Neuronal stem cell (in vitro differentiated cells): ENCODE measurements around the gene YDJC.
"Not testable (repeated sequence)": the region's sequence is repeated elsewhere in the genome, so short reads cannot be mapped to it uniquely, and the experiment has no call there.

Experiments
- DNase-seq: peaks from one replicate; pipeline ENCODE4 v3.0.0-alpha.2; 2013; ENCODE audit warnings: low spot score
- H2AFZ ChIP-seq: one replicate; pipeline ENCODE4 v1.6.1; 2013; ENCODE audit warnings: mild to moderate bottlenecking, low read length, inconsistent platforms
- H2AK5ac ChIP-seq: 2 replicates; pipeline ENCODE4 v1.6.1; 2013; ENCODE audit warnings: low read depth, mild to moderate bottlenecking, inconsistent platforms, low read length, moderate library complexity, mixed read lengths
- H2BK120ac ChIP-seq: 2 replicates; pipeline ENCODE4 v1.6.1; 2013; ENCODE audit warnings: low read depth, mild to moderate bottlenecking, inconsistent platforms, low read length, moderate library complexity, mixed read lengths
- H2BK12ac ChIP-seq: one replicate; pipeline ENCODE4 v1.6.1; 2013; ENCODE audit warnings: low read length, inconsistent platforms
- H2BK15ac ChIP-seq: 2 replicates; pipeline ENCODE4 v1.6.1; 2013; ENCODE audit warnings: mild to moderate bottlenecking, low read length, inconsistent platforms, mixed read lengths
- H2BK5ac ChIP-seq: one replicate; pipeline ENCODE4 v1.6.1; 2013; ENCODE audit warnings: inconsistent platforms, mild to moderate bottlenecking, low read length, moderate library complexity
- H3K14ac ChIP-seq: one replicate; pipeline ENCODE4 v1.6.1; 2013; ENCODE audit warnings: low read length, inconsistent platforms
- H3K18ac ChIP-seq: 2 replicates; pipeline ENCODE4 v1.6.1; 2013; ENCODE audit warnings: low read length, inconsistent platforms
- H3K23ac ChIP-seq: 2 replicates; pipeline ENCODE4 v1.6.1; 2013; ENCODE audit warnings: low read depth, mild to moderate bottlenecking, mixed read lengths, low read length, inconsistent platforms; ENCODE audit not compliant: poor library complexity
- H3K27ac ChIP-seq: replicated peaks from 3 replicates; pipeline ENCODE4 v1.5.1; 2013; ENCODE audit warnings: low read length, inconsistent platforms
- H3K27me3 ChIP-seq, 3 experiments: 2 replicates each; pipeline ENCODE4 v1.6.1; 2013; ENCODE audit warnings: low read length in 3 of 3, mild to moderate bottlenecking in 2 of 3, inconsistent platforms in 1 of 3, low read depth in 1 of 3, mixed read lengths in 1 of 3, moderate library complexity in 1 of 3; ENCODE audit not compliant: control insufficient read depth in 3 of 3, insufficient read depth in 3 of 3
- H3K36me3 ChIP-seq, 2 donors: replicated peaks in 1 of 2; 2 replicates each; pipeline ENCODE4 v1.6.1; 2013; ENCODE audit warnings: low read length in 2 of 2; ENCODE audit not compliant: control insufficient read depth in 2 of 2, insufficient read depth in 2 of 2
- H3K4ac ChIP-seq: 2 replicates; pipeline ENCODE4 v1.6.1; 2013; ENCODE audit warnings: inconsistent platforms, mild to moderate bottlenecking, low read length, moderate library complexity
- H3K4me1 ChIP-seq, 2 donors: 1 replicate in 1 of 2; 2 replicates in 1 of 2; pipeline ENCODE4 v1.6.1; 2013; ENCODE audit warnings: low read length in 2 of 2, low read depth in 1 of 2; ENCODE audit not compliant: control insufficient read depth in 2 of 2, insufficient read depth in 1 of 2
- H3K4me2 ChIP-seq: one replicate; pipeline ENCODE4 v1.6.1; 2013; ENCODE audit warnings: mild to moderate bottlenecking, low read length, inconsistent platforms; ENCODE audit not compliant: insufficient read depth, poor library complexity, severe bottlenecking
- H3K4me3 ChIP-seq, 2 donors: 2 replicates each; pipeline ENCODE4 v1.5.1; 2013; ENCODE audit warnings: low read length in 2 of 2, mild to moderate bottlenecking in 2 of 2, inconsistent platforms in 1 of 2, moderate library complexity in 1 of 2
- H3K79me1 ChIP-seq: one replicate; pipeline ENCODE4 v1.6.1; 2013; ENCODE audit warnings: low read depth, mild to moderate bottlenecking, inconsistent platforms, low read length, moderate library complexity
- H3K9ac ChIP-seq: one replicate; pipeline ENCODE4 v1.6.1; 2013; ENCODE audit warnings: mild to moderate bottlenecking, low read depth, low read length, inconsistent platforms; ENCODE audit not compliant: poor library complexity
- H3K9me3 ChIP-seq, 2 donors: replicated peaks in 1 of 2; 2 replicates each; pipeline versions ENCODE3 to v1.6.1; 2013; ENCODE audit warnings: low read length in 2 of 2, mild to moderate bottlenecking in 2 of 2, inconsistent platforms in 1 of 2, low read depth in 1 of 2, mixed read lengths in 1 of 2, moderate library complexity in 1 of 2; ENCODE audit not compliant: control insufficient read depth in 2 of 2, insufficient read depth in 1 of 2
- H4K8ac ChIP-seq: one replicate; pipeline ENCODE4 v1.6.1; 2013; ENCODE audit warnings: low read depth, mild to moderate bottlenecking, inconsistent platforms, low read length, moderate library complexity
- H4K91ac ChIP-seq: one replicate; pipeline ENCODE4 v1.6.1; 2013; ENCODE audit warnings: low read length, low read depth, mild to moderate bottlenecking, inconsistent platforms; ENCODE audit not compliant: poor library complexity
- WGBS, 2 donors: extraction: QIAGEN DNeasy Blood & Tissue Kit; methylation state at CpG; one replicate each; pipeline ENCODE4 v1.1.7; 2013; ENCODE audit warnings: missing lambda C conversion rate in 2 of 2, mixed read lengths in 1 of 2; ENCODE audit not compliant: insufficient read length in 2 of 2, insufficient replicate concordance in 1 of 2; ENCODE audit errors: extremely low coverage in 2 of 2; 5-methylcytosine and 5-hydroxymethylcytosine counted together

Gene YDJC

DNA sequence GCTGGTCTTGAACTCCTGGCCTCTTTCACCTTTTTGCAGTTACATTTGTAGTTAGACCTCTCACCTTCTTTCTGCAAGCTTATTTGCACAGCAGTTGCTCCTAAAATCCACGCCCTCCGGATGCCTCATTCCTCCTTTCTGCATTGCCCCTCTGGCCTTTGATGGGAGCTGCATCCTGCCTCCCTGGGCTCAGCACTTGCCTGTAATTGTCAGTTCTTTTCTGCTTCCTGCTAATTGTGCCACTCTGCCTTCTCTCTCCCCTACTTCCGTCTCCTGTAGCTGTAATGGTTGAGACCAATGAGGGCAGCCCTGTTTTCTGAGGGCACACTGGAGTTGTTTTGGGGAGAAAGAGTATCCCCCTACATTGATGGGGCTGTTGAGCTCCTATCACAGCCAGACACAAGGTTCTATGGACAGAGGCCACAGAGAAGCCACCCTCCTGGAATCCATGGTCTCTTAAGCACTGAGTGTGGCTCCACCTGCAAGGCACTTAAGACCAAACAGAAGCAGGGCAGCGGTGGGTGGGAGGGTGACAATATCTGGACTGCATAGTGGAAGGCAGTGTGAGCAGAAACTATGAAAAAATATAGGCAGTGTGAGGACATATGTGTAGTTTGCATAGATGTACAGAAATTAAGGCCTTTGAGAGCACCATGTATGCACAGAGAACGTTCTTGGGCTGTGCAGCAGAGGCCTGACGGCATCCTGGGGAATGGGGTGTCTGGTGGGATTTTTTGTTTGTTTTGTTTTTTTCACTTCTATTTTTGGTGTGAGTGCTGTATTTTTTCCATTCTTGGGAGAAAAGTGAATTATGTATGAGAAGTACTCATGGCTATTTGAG is 30.5 kb downstream of the YDJC start:
- no peak overlapping the region for H2BK120ac ChIP-seq
- H3K27me3 ChIP-seq: no peaks in the 10 kb centered on the region
- peaks cover 10% of the 10 kb centered on the region for H3K79me1 ChIP-seq
- no peak overlapping the region for H3K14ac ChIP-seq
- H4K8ac ChIP-seq: no peak overlapping the region
- H3K4me2 ChIP-seq: no peak overlapping the region
- H3K18ac ChIP-seq: no peak overlapping the region
- peaks cover 0 to 3% of the 10 kb centered on the region in 2 donors for H3K9me3 ChIP-seq
- no peak overlapping the region for H2BK15ac ChIP-seq
- H3K4ac ChIP-seq: no peak overlapping the region
- H2BK12ac ChIP-seq: no peak overlapping the region
- no CpG with 5 or more reads among the region's 6 CpGs for WGBS, 2 donors
- peak overlapping the region; percentile 67 for H3K9ac ChIP-seq
- no peak overlapping the region for H3K4me3 ChIP-seq
- H3K27ac ChIP-seq: no peak overlapping the region
- no peak for DNase-seq
- no peak overlapping the region for H2AK5ac ChIP-seq
- H3K4me1 ChIP-seq: no peaks in the 10 kb centered on the region
- no peak overlapping the region for H2AFZ ChIP-seq
- H2BK5ac ChIP-seq: no peak overlapping the region
- peak overlapping the region; percentile 58 for H3K23ac ChIP-seq
- H3K36me3 ChIP-seq: peaks cover 12 to 63% of the 10 kb centered on the region in 2 donors
- no peak overlapping the region for H4K91ac ChIP-seq

DNA sequence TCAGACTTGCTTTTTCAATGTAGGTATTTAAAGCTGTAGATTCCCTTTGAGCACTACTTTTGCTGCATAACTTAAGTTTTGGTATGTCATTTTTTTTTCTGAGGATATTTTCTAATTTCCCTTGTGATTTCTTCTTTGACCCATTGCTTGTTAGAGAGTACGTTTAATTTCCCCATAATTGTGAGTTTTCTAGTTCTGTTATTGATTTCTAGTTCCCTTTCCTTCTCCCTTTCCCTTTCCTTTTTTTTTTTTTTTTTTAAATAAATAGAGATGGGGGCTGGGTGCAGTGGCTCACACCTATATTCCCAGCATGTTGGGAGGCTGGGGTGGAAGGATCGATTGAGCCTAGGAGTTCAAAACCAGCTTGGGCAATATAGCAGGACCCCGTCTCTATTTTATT is 31.5 kb downstream of the YDJC start:
- H2AFZ ChIP-seq: no peak overlapping the region
- no peak overlapping the region for H3K4me2 ChIP-seq
- H3K23ac ChIP-seq: no peak overlapping the region
- no peaks in the 10 kb centered on the region for H3K27me3 ChIP-seq
- no peak overlapping the region for H3K4ac ChIP-seq
- H3K18ac ChIP-seq: no peak overlapping the region
- H2BK120ac ChIP-seq: no peak overlapping the region
- no peak overlapping the region for H3K14ac ChIP-seq
- no peaks in the 10 kb centered on the region for H3K4me1 ChIP-seq
- no peak overlapping the region for H2BK15ac ChIP-seq
- no peak overlapping the region for H2BK12ac ChIP-seq
- H3K9me3 ChIP-seq: peaks cover 0 to 3% of the 10 kb centered on the region in 2 donors
- no peak overlapping the region for H3K4me3 ChIP-seq
- no peak for DNase-seq
- no peak overlapping the region for H2BK5ac ChIP-seq
- peaks cover 22 to 73% of the 10 kb centered on the region in 2 donors for H3K36me3 ChIP-seq
- no peak overlapping the region for H3K9ac ChIP-seq
- H3K79me1 ChIP-seq: peaks cover 10% of the 10 kb centered on the region
- no peak overlapping the region for H3K27ac ChIP-seq
- WGBS, 2 donors: no CpG with 5 or more reads among the region's 3 CpGs
- H2AK5ac ChIP-seq: no peak overlapping the region
- no peak overlapping the region for H4K91ac ChIP-seq
- no peak overlapping the region for H4K8ac ChIP-seq

- DNase-seq, H3K18ac ChIP-seq, H3K4me2 ChIP-seq, H2BK15ac ChIP-seq, H2BK12ac ChIP-seq, H4K8ac ChIP-seq, H2BK120ac ChIP-seq, H3K4me3 ChIP-seq, H3K4me1 ChIP-seq, H4K91ac ChIP-seq, H3K23ac ChIP-seq, H3K27ac ChIP-seq, H2AFZ ChIP-seq, H3K9me3 ChIP-seq, H3K14ac ChIP-seq, H3K4ac ChIP-seq, H3K9ac ChIP-seq, H2BK5ac ChIP-seq, H2AK5ac ChIP-seq, H3K27me3 ChIP-seq: not testable (repeated sequence)
- Histone ChIP-seq H3K36me3 (peaks cover 27 to 79% of the 10 kb centered on the region in 2 donors), H3K79me1 (peaks cover 18% of the 10 kb centered on the region)
- WGBS, 2 donors: no CpG with 5 or more reads among the region's 13 CpGs
These were observed 33.3 kb downstream of the YDJC start for GRCh38 chr22:21596356-21597135.

DNA sequence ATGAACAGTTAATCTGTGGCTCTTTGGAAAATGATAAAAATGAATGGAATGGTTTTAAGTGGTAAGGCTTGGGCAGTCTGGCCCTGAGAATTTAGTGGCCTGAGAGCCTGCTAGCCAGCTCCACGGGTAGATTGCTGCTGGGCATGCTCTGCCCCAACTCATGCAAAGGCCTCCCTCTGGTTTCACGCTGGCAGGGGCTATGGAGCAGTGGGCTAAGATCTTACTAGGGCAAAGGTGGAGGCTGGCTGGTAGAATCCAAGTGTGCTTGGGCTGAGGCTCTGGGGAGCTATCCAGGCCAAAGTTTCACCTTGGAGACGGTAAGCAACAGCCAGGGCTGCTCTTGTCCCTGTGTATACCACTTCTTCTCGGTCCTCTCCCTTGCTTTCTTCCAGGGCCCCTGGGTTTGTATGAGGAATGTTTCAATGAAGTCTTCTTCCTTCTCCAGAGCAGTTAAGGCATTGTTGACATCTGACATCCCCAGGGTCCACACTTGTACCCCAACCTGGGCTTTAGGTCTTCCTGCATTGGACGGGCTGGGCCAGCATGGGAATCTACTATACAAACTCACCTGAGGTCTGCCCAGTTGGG is 34.9 kb downstream of the YDJC start:
- Histone ChIP-seq H3K18ac (no peak overlapping the region), H3K4ac (no peak overlapping the region), H3K4me2 (no peak overlapping the region), H3K27ac (no peak overlapping the region), H3K14ac (no peak overlapping the region), H4K91ac (no peak overlapping the region), H2BK12ac (no peak overlapping the region), H2AFZ (no peak overlapping the region), H2BK5ac (no peak overlapping the region), H3K4me1 (no peaks in the 10 kb centered on the region), H3K9me3 (peaks cover 0 to 3% of the 10 kb centered on the region in 2 donors), H3K79me1 (peaks cover 27% of the 10 kb centered on the region), H3K36me3 (peaks cover 27 to 89% of the 10 kb centered on the region in 2 donors), H3K9ac (no peak overlapping the region), H3K4me3 (peak overlapping the region in 1 of 2 donors; percentile 55), H2BK15ac (no peak overlapping the region), H3K27me3 (no peaks in the 10 kb centered on the region), H2AK5ac (no peak overlapping the region), H3K23ac (peak overlapping the region; percentile 83), H4K8ac (no peak overlapping the region), H2BK120ac (no peak overlapping the region)
- WGBS, 2 donors: no CpG with 5 or more reads among the region's 5 CpGs
- no peak for DNase-seq
